Thyroid gland (tissue), 4 donors: ENCODE data around the gene ADAMTS13. TPM values are rescaled to one million over a fixed set of nuclear protein-coding genes. Genes with fewer than 3 reads are reported as not detected.

Source experiments
- DNase-seq, 2 donors: peaks; one replicate each; pipeline ENCODE4 v3.0.0-alpha.2; 2019
- H3K27ac ChIP-seq, 3 donors: fragments of 200-600 bp; sonication (generic); 1 replicate in 2 of 3; 2 replicates in 1 of 3; pipeline ENCODE4 v1.5.1; 2016 to 2019; ENCODE audit warnings: mild to moderate bottlenecking in 1 of 3, moderate library complexity in 1 of 3
- H3K27me3 ChIP-seq: fragments of 200-600 bp; sonication (generic); one replicate; pipeline ENCODE4 v1.5.1; 2019
- H3K36me3 ChIP-seq, 2 donors: fragments of 200-600 bp; sonication (generic); one replicate each; pipeline ENCODE4 v1.5.1; 2016 to 2019
- H3K4me1 ChIP-seq, 2 donors: fragments of 200-600 bp; sonication (generic); one replicate each; pipeline ENCODE4 v1.5.1; 2017 to 2019
- H3K4me3 ChIP-seq, 3 donors: fragments of 200-600 bp; sonication (generic); replicated peaks in 1 of 3; 1 replicate in 2 of 3; 2 replicates in 1 of 3; pipeline ENCODE4 v1.5.1; 2016; ENCODE audit warnings: mild to moderate bottlenecking in 1 of 3
- H3K9me3 ChIP-seq: fragments of 200-600 bp; sonication (generic); one replicate; pipeline ENCODE4 v1.5.1; 2017
- CTCF ChIP-seq, 6 experiments: fragments of 200-600 bp in 3 of 6; fragments of 450-650 bp in 3 of 6; sonication (generic) in 3 of 6; IDR thresholded peaks; one replicate each; pipeline ENCODE4 v1.5.1; 2016 to 2019; ENCODE audit warnings: antibody characterized with exemption in 6 of 6, mild to moderate bottlenecking in 2 of 6, inconsistent platforms in 1 of 6, moderate library complexity in 1 of 6
- POLR2A ChIP-seq, 2 donors: fragments of 450-650 bp; IDR thresholded peaks; one replicate each; pipeline ENCODE4 v1.6.1; 2017; ENCODE audit warnings: antibody characterized with exemption in 2 of 2, mild to moderate bottlenecking in 2 of 2, moderate library complexity in 1 of 2
- WGBS, 2 donors: methylation state at CpG; one replicate each; pipeline ENCODE4 v1.1.5; 2017; 5-methylcytosine and 5-hydroxymethylcytosine counted together
- intact Hi-C: fragments of 100-400 bp; cut with DNase I; formaldehyde crosslinking; loops from one replicate; pipeline ENCODE4 v1.15.1; 2023
- total RNA-seq, 4 donors: library from RNA; depleted of rRNA; stranded (reverse); fragments of >200 nt; gene quantifications; one replicate each; pipeline ENCODE4 v1.2.3, GENCODE V29; 2016

The ADAMTS13 gene
- total RNA-seq, 4 donors from 2014 or later: 1.5 to 2.8 (median 2.0) TPM

DNA sequence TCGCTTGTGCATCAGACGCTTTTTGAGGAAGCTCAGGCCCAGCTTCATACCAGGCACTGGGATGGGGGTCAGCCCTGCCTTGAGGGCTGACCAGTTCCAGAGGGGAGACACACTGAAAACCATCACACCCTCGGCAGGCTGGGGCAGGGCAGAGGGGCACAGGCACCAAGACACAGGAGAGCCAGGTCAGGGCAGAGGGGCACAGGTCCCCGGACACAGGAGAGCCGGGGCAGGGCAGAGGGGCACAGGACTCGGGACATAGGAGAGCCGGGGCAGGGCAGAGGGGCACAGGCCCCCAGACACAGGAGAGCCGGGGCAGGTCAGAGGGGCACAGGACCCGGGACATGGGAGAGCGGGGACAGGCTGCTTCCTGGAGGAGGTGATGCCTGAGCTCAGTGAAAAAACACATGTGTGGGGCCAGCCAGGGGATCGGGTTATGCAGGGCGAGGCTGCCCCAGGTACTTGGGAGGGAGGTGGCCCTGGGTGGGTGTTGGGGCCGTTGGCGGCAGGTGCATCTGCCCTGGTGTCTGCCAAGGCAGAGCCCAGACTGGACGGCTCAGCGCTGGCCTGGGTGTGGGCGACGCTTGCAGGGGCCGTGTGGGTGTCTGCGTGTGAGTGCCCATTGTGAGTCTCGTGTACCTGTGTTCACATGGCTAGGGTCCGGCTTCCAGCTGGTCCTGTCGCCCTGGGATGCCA, 71.8 kb downstream of the ADAMTS13 start:
- intact Hi-C loops: no loop called here
- Histone ChIP-seq H3K27ac (no peak overlapping the region), H3K36me3 (no peaks in the 10 kb centered on the region), H3K4me3 (no peak overlapping the region), H3K9me3 (no peaks in the 10 kb centered on the region), H3K4me1 (peaks cover 13 to 21% of the 10 kb centered on the region in 2 donors), H3K27me3 (no peaks in the 10 kb centered on the region)
- WGBS, 2 donors: 91 to 93% methylated on average over 22 of the region's 23 CpGs
- no peak for TF ChIP-seq POLR2A (IDR thresholded peaks at IDR 0.05)
- no peak for TF ChIP-seq CTCF (IDR thresholded peaks at IDR 0.05)
- no peak for DNase-seq

- H3K27me3 ChIP-seq: no peaks in the 10 kb centered on the region
- intact Hi-C loops: no loop called here
- TF ChIP-seq CTCF (IDR thresholded peaks at IDR 0.05) (no peak), POLR2A (IDR thresholded peaks at IDR 0.05) (no peak)
Measured at GRCh38 chr9:133494636-133495326, 72.6 kb downstream of the ADAMTS13 start.

DNA sequence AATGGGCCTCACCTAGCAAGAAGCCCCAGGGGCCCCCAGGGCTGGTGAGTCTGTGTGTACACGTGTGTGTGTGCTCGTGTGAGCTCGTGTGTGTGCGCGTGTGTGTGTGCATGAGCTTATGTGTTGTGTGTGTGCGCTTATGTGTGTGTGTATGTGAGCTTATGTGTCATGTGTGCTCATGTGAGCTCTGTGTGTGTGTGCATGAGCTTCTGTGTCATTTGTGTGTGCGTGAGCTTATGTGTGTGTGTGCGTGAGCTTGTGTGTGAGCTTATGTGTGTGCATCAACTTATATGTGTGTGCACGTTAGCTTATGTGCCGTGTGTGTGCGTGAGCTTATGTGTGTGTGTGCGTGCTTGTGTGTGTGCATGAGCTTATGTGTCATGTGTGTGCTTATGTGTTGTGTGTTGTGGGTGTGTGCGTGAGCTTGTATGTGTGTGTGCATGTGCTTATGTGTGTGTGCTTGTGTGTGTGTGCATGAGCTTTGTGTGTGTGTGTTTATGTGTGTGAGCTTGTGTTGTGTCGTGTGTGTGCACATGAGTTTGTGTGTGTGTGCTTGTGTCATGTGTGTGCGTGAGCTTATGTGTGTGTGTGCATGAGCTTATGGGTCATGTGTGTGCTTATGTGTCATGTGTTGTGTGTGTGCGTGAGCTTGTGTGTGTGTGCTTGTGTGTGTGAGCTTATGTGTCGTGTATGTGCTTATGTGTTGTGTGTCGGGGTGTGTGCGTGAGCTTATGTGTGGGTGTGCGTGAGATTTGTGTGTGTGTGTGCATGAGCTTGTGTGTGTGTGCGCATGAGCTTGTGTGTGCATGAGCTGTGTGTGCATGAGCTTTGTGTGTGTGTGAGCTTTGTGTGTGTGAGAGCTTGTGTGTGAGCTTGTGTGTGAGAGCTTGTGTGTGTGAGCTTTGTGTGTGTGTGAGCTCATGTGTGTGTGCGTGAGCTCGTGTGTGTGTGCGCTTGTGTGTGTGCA, 73.4 kb downstream of the ADAMTS13 start:
- Histone ChIP-seq H3K36me3 (no peaks in the 10 kb centered on the region), H3K4me1 (peaks cover 13 to 21% of the 10 kb centered on the region in 2 donors), H3K27ac (no peak overlapping the region), H3K9me3 (no peaks in the 10 kb centered on the region), H3K4me3 (no peak overlapping the region), H3K27me3 (no peaks in the 10 kb centered on the region)
- DNase-seq: no peak
- TF ChIP-seq POLR2A (IDR thresholded peaks at IDR 0.05): no peak
- no peak for TF ChIP-seq CTCF (IDR thresholded peaks at IDR 0.05)
- intact Hi-C loops: no loop called here
- WGBS, 2 donors: 93 to 95% methylated on average over 24 of the region's 24 CpGs

More at GRCh38 chr9:133494636-133495326, 72.6 kb downstream of the ADAMTS13 start:
- no peaks in the 10 kb centered on the region for H3K36me3 ChIP-seq
- no peak overlapping the region for H3K4me3 ChIP-seq
- no peak for DNase-seq
- peaks cover 13 to 21% of the 10 kb centered on the region in 2 donors for H3K4me1 ChIP-seq
- H3K9me3 ChIP-seq: no peaks in the 10 kb centered on the region
- 76 to 79% methylated on average over 20 to 22 of the region's 24 CpGs for WGBS, 2 donors
- H3K27ac ChIP-seq: no peak overlapping the region

- DNase-seq: no peak
- WGBS, 2 donors: 73 to 78% methylated on average over 22 to 29 of the region's 35 CpGs
- H3K9me3 ChIP-seq: no peaks in the 10 kb centered on the region
- intact Hi-C loops: no loop called here
- H3K36me3 ChIP-seq: no peaks in the 10 kb centered on the region
- H3K27ac ChIP-seq: no peak overlapping the region
- TF ChIP-seq CTCF (IDR thresholded peaks at IDR 0.05) (no peak), POLR2A (IDR thresholded peaks at IDR 0.05) (no peak)
- H3K27me3 ChIP-seq: no peaks in the 10 kb centered on the region
- peaks cover 8 to 10% of the 10 kb centered on the region in 2 donors for H3K4me1 ChIP-seq
- H3K4me3 ChIP-seq: no peak overlapping the region
Measured at GRCh38 chr9:133496861-133497842, 75.0 kb downstream of the ADAMTS13 start.
